ENCODE data around the gene ZBTB7B.

Gene ZBTB7B

DNA sequence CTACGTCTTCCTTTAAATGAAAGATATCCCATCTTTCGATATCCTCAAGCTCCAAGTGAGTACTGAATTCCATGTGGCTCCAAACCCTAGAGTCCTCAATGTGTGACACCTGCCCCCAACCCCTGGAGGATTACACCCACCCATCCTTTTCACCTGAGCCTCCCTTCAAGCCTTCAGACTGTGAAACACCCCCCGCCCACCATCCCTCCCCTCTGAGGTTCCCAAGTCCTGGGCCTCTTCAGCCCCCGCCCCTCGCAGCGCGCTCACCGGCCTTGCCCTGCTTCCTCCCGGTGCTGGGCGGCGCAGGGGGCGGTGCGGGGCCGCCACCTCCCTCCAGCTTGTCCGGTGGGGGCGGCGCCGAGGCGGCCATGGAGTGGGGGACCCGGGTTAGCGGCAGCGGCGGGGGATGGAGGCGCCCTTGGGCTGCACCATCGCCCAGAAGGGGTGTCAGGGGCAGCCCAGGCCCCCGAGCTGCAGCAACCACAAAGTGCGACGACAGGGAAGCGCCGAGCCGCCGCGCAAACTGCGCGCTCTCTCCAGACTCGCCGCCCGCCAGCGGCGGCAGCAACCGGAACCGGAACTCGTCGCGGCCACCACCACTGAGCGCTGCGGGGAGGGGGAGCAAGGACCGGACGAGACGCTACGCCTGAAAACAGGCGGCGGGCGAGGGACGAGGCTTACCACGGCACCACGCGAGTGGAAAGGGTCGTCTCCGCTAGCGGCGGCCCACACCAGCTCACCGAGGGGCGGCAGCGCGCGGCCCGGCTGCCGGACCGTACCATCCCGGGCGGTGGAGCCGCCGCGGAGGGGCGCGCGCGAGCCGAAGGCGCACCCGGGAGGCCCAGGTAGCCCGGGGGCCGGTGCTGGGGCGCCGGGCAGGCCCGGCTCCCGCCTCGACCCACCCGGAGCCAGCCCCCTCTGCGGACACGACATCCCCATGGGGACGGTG, 41.1 kb upstream of the ZBTB7B start, which contains the start of gene PYGO2:
PYGO2 (minus strand) TSS at position 576 of the 949 bp plus-strand sequence; CDS start at position 370, 206 bp downstream.
- peak within 1 kb of the TSS; percentile 74 to 97 (median 84) for H3K4me3 ChIP-seq (ENCODE audit: control insufficient read depth in 1 of 7, extremely low read depth in 1 of 7, insufficient read depth in 4 of 7, low read depth in 2 of 7, low read length in 6 of 7)
- no peaks in the 10 kb centered on the region for H3K9me3 ChIP-seq (ENCODE audit: control extremely low read depth in 1 of 5, control insufficient read depth in 4 of 5, insufficient read depth in 2 of 5, low read depth in 1 of 5, low read length in 4 of 5)
- peak within 1 kb of the TSS; percentile 89 to 97 for H3K27ac ChIP-seq (ENCODE audit: insufficient read depth in 1 of 2, low read depth in 1 of 2, low read length in 2 of 2, poor library complexity in 1 of 2, severe bottlenecking in 2 of 2)
- CTCF ChIA-PET = interaction anchor here (1.0 to 2.1 kb wide), 16 partner anchors 10 to 99 kb away, joined by 3 to 17 read pairs (median 4); partner anchors contain the start of genes LENEP, SHC1 and ZBTB7B
- H3K36me3 ChIP-seq (ENCODE audit: control insufficient read depth in 4 of 4, insufficient read depth in 4 of 4, low read length in 3 of 4) = peaks cover 2 to 52% (median 42%) of the 10 kb centered on the region in 4 experiments
- under 1% methylated on average over 75 of the region's 93 CpGs for WGBS (ENCODE audit: insufficient coverage)
- peaks cover 14 to 41% (median 37%) of the 10 kb centered on the region in 4 experiments for H3K4me1 ChIP-seq (ENCODE audit: control extremely low read depth in 1 of 4, control insufficient read depth in 4 of 4, insufficient read depth in 4 of 4, low read length in 3 of 4)
- no peaks in the 10 kb centered on the region for H3K27me3 ChIP-seq (replicated peaks in 2 of 5; ENCODE audit: control insufficient read depth in 4 of 5, insufficient read depth in 5 of 5, low read length in 4 of 5)
- POLR2A ChIA-PET = interaction anchor here (0.5 to 1.8 kb wide), 13 partner anchors 8 to 1372 kb away, joined by 3 to 7 read pairs (median 4); partner anchors contain the start of genes CKS1B, PMVK and SHC1
- peak; percentile 79 to 93 (median 89) for DNase-seq

DNA sequence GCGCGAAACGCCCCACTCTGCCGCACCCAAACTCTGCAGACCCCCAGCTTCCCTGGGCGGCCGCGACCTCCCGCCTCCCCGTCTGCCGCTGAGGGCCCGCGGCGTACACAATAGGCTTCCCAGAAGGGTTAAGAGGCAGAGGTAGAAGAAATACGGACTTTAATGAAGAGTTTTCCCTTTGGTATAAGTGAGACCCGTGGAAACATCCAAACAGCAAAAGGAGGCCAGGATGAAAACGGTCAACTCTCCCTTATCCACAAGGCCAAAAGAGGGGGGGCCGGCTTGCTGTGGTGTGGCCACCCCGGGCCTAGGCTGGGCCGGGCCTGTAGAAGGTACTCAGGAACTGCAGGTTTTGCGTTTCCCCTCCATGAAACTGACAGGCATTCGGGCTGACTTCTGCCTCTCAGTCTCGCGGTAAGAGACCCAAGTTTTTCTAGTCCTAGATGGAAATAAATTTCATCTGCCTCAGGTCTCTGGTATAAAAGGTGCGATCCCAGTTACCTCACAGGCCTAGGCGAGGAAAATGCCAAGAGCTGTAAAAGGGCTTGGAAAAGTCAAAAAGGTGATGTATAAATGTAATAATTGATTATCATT, 40.3 kb upstream of the ZBTB7B start:
- DNase-seq = peak in 2 of 3 donors; percentile 48 to 67
- Histone ChIP-seq H3K36me3 (ENCODE audit: control insufficient read depth in 4 of 4, insufficient read depth in 4 of 4, low read length in 3 of 4) (peaks cover 5 to 58% (median 49%) of the 10 kb centered on the region in 4 experiments), H3K4me1 (ENCODE audit: control extremely low read depth in 1 of 4, control insufficient read depth in 4 of 4, insufficient read depth in 4 of 4, low read length in 3 of 4) (peaks cover 14 to 35% (median 30%) of the 10 kb centered on the region in 4 experiments), H3K9me3 (ENCODE audit: control extremely low read depth in 1 of 5, control insufficient read depth in 4 of 5, insufficient read depth in 2 of 5, low read depth in 1 of 5, low read length in 4 of 5) (no peaks in the 10 kb centered on the region), H3K27ac (ENCODE audit: insufficient read depth in 1 of 2, low read depth in 1 of 2, low read length in 2 of 2, poor library complexity in 1 of 2, severe bottlenecking in 2 of 2) (peak overlapping the region; percentile 89 to 97), H3K27me3 (replicated peaks in 2 of 5; ENCODE audit: control insufficient read depth in 4 of 5, insufficient read depth in 5 of 5, low read length in 4 of 5) (no peaks in the 10 kb centered on the region), H3K4me3 (ENCODE audit: control insufficient read depth in 1 of 7, extremely low read depth in 1 of 7, insufficient read depth in 4 of 7, low read depth in 2 of 7, low read length in 6 of 7) (peak overlapping the region; percentile 74 to 97 (median 84))
- WGBS (ENCODE audit: insufficient coverage) = 2% methylated on average over 13 of the region's 25 CpGs
- CTCF ChIA-PET = interaction anchor here (1.0 to 2.1 kb wide), 10 partner anchors 9 to 57 kb away, joined by 3 to 17 read pairs (median 4); partner anchors contain the start of genes LENEP and SHC1
- POLR2A ChIA-PET = interaction anchor here (0.6 to 1.3 kb wide), 4 partner anchors 12 to 1371 kb away, joined by 3 to 5 read pairs (median 3); partner anchors contain the start of gene CKS1B

DNA sequence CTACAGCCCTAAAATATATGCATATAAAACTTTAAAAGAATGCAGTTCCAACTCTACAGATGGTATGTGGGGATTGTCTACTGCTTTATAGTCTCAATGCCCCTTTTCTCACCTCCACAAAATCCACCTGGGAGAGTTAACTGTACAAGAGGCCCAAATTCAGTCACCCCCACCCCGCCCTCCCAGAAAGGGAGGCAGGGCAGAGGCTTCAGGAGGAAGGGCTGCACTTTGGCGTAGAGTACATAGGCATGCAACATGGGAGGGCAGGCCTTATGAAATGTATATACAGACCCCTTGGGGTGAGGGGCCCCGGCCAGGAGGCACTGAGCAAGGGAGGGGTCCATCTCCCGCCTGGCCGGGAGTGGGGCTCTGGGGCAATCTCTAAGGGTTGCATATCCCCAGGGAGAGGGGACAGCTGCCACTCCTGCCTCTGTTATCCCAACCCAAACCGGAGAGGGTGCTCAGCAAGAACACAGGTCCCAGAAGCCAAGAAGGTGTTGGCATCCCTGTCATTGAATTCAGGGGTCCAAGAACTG, 39.7 kb upstream of the ZBTB7B start:
- Histone ChIP-seq H3K4me1 (ENCODE audit: control extremely low read depth in 1 of 4, control insufficient read depth in 4 of 4, insufficient read depth in 4 of 4, low read length in 3 of 4) (peaks cover 14 to 35% (median 30%) of the 10 kb centered on the region in 4 experiments), H3K9me3 (ENCODE audit: control extremely low read depth in 1 of 5, control insufficient read depth in 4 of 5, insufficient read depth in 2 of 5, low read depth in 1 of 5, low read length in 4 of 5) (no peaks in the 10 kb centered on the region), H3K4me3 (ENCODE audit: control insufficient read depth in 1 of 7, extremely low read depth in 1 of 7, insufficient read depth in 4 of 7, low read depth in 2 of 7, low read length in 6 of 7) (peak overlapping the region in 6 of 7 experiments; percentile 11 to 88 (median 82)), H3K27ac (ENCODE audit: insufficient read depth in 1 of 2, low read depth in 1 of 2, low read length in 2 of 2, poor library complexity in 1 of 2, severe bottlenecking in 2 of 2) (peak overlapping the region; percentile 89 to 97), H3K36me3 (ENCODE audit: control insufficient read depth in 4 of 4, insufficient read depth in 4 of 4, low read length in 3 of 4) (peaks cover 6 to 63% (median 50%) of the 10 kb centered on the region in 4 experiments), H3K27me3 (replicated peaks in 2 of 5; ENCODE audit: control insufficient read depth in 4 of 5, insufficient read depth in 5 of 5, low read length in 4 of 5) (no peaks in the 10 kb centered on the region)
- ChIA-PET POLR2A (interaction anchor here (0.6 kb wide), 1 partner anchor 28 kb away, joined by 3 read pairs; no protein-coding TSS in a partner anchor), CTCF (interaction anchor here (0.9 to 2.6 kb wide), 7 partner anchors 10 to 90 kb away, joined by 3 to 7 read pairs (median 3); partner anchors contain the start of gene CKS1B)
- 87% methylated on average over 4 of the region's 6 CpGs for WGBS (ENCODE audit: insufficient coverage)
- no peak for DNase-seq

DNA sequence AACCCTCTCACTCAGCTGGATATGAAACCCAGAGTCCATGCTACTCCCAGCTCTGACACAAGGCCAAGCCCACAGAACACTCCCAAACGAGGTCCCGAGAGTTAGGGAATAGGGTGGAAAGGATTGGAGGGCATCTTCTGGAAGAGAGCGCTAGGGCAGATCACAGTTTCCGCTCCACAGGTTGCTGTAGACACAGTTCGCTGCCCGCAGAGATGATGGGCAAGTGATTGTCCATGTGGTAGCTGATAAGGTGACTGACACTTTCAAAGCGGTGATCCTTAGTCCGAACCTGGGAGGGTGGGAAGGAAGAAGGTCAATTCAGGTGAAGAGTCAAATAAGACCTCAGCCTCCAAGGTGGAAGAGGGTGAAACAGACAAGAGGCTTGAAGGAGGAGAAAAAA, 39.0 kb upstream of the ZBTB7B start:
- WGBS (ENCODE audit: insufficient coverage) = 94% methylated on average over 7 of the region's 8 CpGs
- Histone ChIP-seq H3K27ac (ENCODE audit: insufficient read depth in 1 of 2, low read depth in 1 of 2, low read length in 2 of 2, poor library complexity in 1 of 2, severe bottlenecking in 2 of 2) (peak overlapping the region in 1 of 2 experiments; percentile 97), H3K9me3 (ENCODE audit: control extremely low read depth in 1 of 5, control insufficient read depth in 4 of 5, insufficient read depth in 2 of 5, low read depth in 1 of 5, low read length in 4 of 5) (no peaks in the 10 kb centered on the region), H3K4me3 (ENCODE audit: control insufficient read depth in 1 of 7, extremely low read depth in 1 of 7, insufficient read depth in 4 of 7, low read depth in 2 of 7, low read length in 6 of 7) (no peak overlapping the region), H3K27me3 (replicated peaks in 2 of 5; ENCODE audit: control insufficient read depth in 4 of 5, insufficient read depth in 5 of 5, low read length in 4 of 5) (no peaks in the 10 kb centered on the region), H3K4me1 (ENCODE audit: control extremely low read depth in 1 of 4, control insufficient read depth in 4 of 4, insufficient read depth in 4 of 4, low read length in 3 of 4) (peaks cover 14 to 35% (median 30%) of the 10 kb centered on the region in 4 experiments), H3K36me3 (ENCODE audit: control insufficient read depth in 4 of 4, insufficient read depth in 4 of 4, low read length in 3 of 4) (peaks cover 6 to 63% (median 48%) of the 10 kb centered on the region in 4 experiments)
- CTCF ChIA-PET = interaction anchor here (0.9 to 3.7 kb wide), 9 partner anchors 7 to 89 kb away, joined by 3 to 13 read pairs (median 4); partner anchors contain the start of genes CKS1B and PBXIP1
- POLR2A ChIA-PET = no interaction called here
- DNase-seq = no peak

DNA sequence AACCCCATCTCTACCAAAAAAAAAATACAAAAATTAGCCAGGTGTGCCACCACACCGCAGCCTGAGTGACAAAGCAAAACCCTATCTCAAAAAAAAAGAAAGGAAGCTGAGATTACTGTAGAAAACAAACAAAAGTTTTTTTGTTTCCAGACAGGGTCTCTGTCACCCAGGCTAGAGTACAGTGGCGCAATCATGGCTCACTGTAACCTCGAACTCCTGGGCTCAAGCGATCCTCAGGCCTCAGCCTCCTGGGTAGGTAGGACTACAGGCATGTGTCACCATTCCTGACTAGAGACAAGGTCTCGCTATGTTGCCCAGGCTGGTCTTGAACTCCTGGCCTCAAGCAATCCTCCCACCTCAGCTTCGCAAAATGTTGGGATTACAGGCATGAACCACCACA, 38.2 kb upstream of the ZBTB7B start:
- CTCF ChIA-PET = interaction anchor here (0.8 to 3.7 kb wide), 13 partner anchors 8 to 81 kb away, joined by 3 to 13 read pairs (median 3); partner anchors contain the start of gene PBXIP1
- POLR2A ChIA-PET = no interaction called here
- WGBS (ENCODE audit: insufficient coverage) = 98% methylated on average over 5 of the region's 6 CpGs
- H3K27ac ChIP-seq (ENCODE audit: insufficient read depth in 1 of 2, low read depth in 1 of 2, low read length in 2 of 2, poor library complexity in 1 of 2, severe bottlenecking in 2 of 2) = peak overlapping the region in 1 of 2 experiments; percentile 97
- no peaks in the 10 kb centered on the region for H3K9me3 ChIP-seq (ENCODE audit: control extremely low read depth in 1 of 5, control insufficient read depth in 4 of 5, insufficient read depth in 2 of 5, low read depth in 1 of 5, low read length in 4 of 5)
- no peak overlapping the region for H3K4me3 ChIP-seq (ENCODE audit: control insufficient read depth in 1 of 7, extremely low read depth in 1 of 7, insufficient read depth in 4 of 7, low read depth in 2 of 7, low read length in 6 of 7)
- H3K36me3 ChIP-seq (ENCODE audit: control insufficient read depth in 4 of 4, insufficient read depth in 4 of 4, low read length in 3 of 4) = peaks cover 6 to 57% (median 46%) of the 10 kb centered on the region in 4 experiments
- DNase-seq = no peak
- no peaks in the 10 kb centered on the region for H3K27me3 ChIP-seq (replicated peaks in 2 of 5; ENCODE audit: control insufficient read depth in 4 of 5, insufficient read depth in 5 of 5, low read length in 4 of 5)
- peaks cover 14 to 37% (median 33%) of the 10 kb centered on the region in 4 experiments for H3K4me1 ChIP-seq (ENCODE audit: control extremely low read depth in 1 of 4, control insufficient read depth in 4 of 4, insufficient read depth in 4 of 4, low read length in 3 of 4)

DNA sequence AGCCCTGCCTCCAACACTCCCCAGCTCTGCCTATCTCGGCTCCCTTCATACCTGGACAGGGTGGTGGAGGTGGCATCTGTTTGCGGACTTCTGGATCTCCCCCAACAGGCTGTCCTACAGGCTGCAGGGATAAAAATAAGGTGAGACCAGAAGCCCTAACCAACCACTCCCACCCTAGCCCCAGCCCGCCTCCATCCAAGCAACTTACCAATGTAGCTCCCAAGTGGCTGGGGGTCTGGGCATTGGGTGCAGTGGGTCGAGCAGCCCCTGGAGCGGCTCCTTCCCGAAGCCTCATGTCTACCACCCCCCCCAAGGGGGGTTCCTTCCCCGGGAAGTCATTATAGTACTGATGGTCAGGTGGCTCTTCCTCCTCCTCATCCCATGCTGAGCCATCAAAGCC, 36.5 kb upstream of the ZBTB7B start:
- no peak overlapping the region for H3K4me3 ChIP-seq (ENCODE audit: control insufficient read depth in 1 of 7, extremely low read depth in 1 of 7, insufficient read depth in 4 of 7, low read depth in 2 of 7, low read length in 6 of 7)
- DNase-seq = no peak
- no peaks in the 10 kb centered on the region for H3K27me3 ChIP-seq (replicated peaks in 2 of 5; ENCODE audit: control insufficient read depth in 4 of 5, insufficient read depth in 5 of 5, low read length in 4 of 5)
- CTCF ChIA-PET = interaction anchor here (1.0 to 3.7 kb wide), 6 partner anchors 10 to 35 kb away, joined by 3 to 13 read pairs (median 5); partner anchors contain the start of genes PBXIP1 and PMVK
- peaks cover 6 to 54% (median 44%) of the 10 kb centered on the region in 4 experiments for H3K36me3 ChIP-seq (ENCODE audit: control insufficient read depth in 4 of 4, insufficient read depth in 4 of 4, low read length in 3 of 4)
- H3K9me3 ChIP-seq (ENCODE audit: control extremely low read depth in 1 of 5, control insufficient read depth in 4 of 5, insufficient read depth in 2 of 5, low read depth in 1 of 5, low read length in 4 of 5) = no peaks in the 10 kb centered on the region
- peaks cover 5 to 44% (median 37%) of the 10 kb centered on the region in 4 experiments for H3K4me1 ChIP-seq (ENCODE audit: control extremely low read depth in 1 of 4, control insufficient read depth in 4 of 4, insufficient read depth in 4 of 4, low read length in 3 of 4)
- POLR2A ChIA-PET = interaction anchor here (0.6 kb wide), 1 partner anchor 22 kb away, joined by 3 read pairs; no protein-coding TSS in a partner anchor
- H3K27ac ChIP-seq (ENCODE audit: insufficient read depth in 1 of 2, low read depth in 1 of 2, low read length in 2 of 2, poor library complexity in 1 of 2, severe bottlenecking in 2 of 2) = no peak overlapping the region
- 80% methylated on average over 2 of the region's 7 CpGs for WGBS (ENCODE audit: insufficient coverage)

Measured in common myeloid progenitor, CD34-positive (primary cell).